ENCODE measurements around the gene FSTL1. TPM values are rescaled to one million over a fixed set of nuclear protein-coding genes. Genes with fewer than 3 reads are reported as not detected.

FSTL1 gene
- total RNA-seq, 1 experiment from 2014 or later: 20.7 TPM

DNA sequence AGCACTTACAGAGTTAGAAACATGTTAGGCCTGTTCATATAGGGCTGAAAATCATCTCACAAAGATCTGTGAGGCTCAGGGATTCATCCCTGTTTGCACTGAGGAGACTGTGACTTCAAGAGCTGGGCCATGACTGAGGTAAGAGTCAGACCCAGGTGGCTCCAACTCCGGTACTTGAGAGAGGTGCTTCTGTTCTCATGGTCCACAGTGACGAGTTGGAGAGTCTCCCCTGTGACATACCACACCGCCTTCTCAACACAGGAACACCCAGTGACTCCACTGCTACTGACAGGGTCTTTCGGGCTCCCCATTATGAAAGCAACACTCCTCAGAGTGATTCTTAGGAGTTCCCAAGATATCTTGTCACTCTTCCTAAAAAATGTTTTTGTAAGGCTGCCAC, 27.4 kb downstream of the FSTL1 start:
- ChIA-PET POLR2A (no interaction called here), RAD21 (ENCODE audit: low non-redundant PET in 1 of 2, low total read pairs in 2 of 2, uncharacterized antibody in 2 of 2, unreplicated experiment in 2 of 2) (no interaction called here), CTCF (no interaction called here)
- Histone ChIP-seq H2AFZ (ENCODE audit: low read depth, low read length, poor library complexity, severe bottlenecking) (no peak overlapping the region), H3K9me2 (ENCODE audit: insufficient read depth) (no peaks in the 10 kb centered on the region), H3K9ac (ENCODE audit: low read length) (no peak overlapping the region), H3K79me2 (ENCODE audit: insufficient read depth, low read length) (no peaks in the 10 kb centered on the region), H4K20me1 (ENCODE audit: insufficient read depth) (no peaks in the 10 kb centered on the region), H3K4me3 (replicated peaks in 1 of 2; ENCODE audit: low read depth in 1 of 2, low read length in 2 of 2) (no peak overlapping the region), H3K27ac (ENCODE audit: low read depth, low read length) (no peak overlapping the region), H3K4me2 (ENCODE audit: low read length) (no peak overlapping the region), H3K27me3 (ENCODE audit: insufficient read depth, low read length) (no peaks in the 10 kb centered on the region), H3K9me3 (ENCODE audit: control insufficient read depth in 1 of 2, insufficient read depth in 1 of 2, low read depth in 1 of 2, low read length in 2 of 2) (no peaks in the 10 kb centered on the region), H3K4me1 (ENCODE audit: control insufficient read depth in 1 of 2, insufficient read depth in 2 of 2, low read length in 2 of 2) (peaks cover 0 to 8% of the 10 kb centered on the region in 2 experiments; a peak in 3 of 4 replicates), H3K36me3 (ENCODE audit: control insufficient read depth in 1 of 2, insufficient read depth in 2 of 2, low read length in 2 of 2) (no peaks in the 10 kb centered on the region)
- TF ChIP-seq YY1 (IDR thresholded peaks at IDR 0.05; ENCODE audit: extremely low read depth, insufficient replicate concordance, low read depth, low read length) (no peak), MAX (IDR thresholded peaks at IDR 0.05) (no peak), ATF3 (IDR thresholded peaks at IDR 0.05) (no peak)
- intact Hi-C loops (cut with micrococcal nuclease): no loop called here
- BruUV-seq (replicated peaks): no TSS peak
- ATAC-seq (no peak), DNase-seq (ENCODE audit: low read depth, low spot score) (no peak)

GRCh38 chr3:120421926-120422325, 28.9 kb downstream of the FSTL1 start:
- no peak overlapping the region for H3K4me2 ChIP-seq (ENCODE audit: low read length)
- no peaks in the 10 kb centered on the region for H4K20me1 ChIP-seq (ENCODE audit: insufficient read depth)
- no peaks in the 10 kb centered on the region for H3K79me2 ChIP-seq (ENCODE audit: insufficient read depth, low read length)
- POLR2A ChIA-PET: interaction anchor here (1.1 kb wide), 1 partner anchor 177 kb away, joined by 3 read pairs; no protein-coding TSS in a partner anchor
- H3K9me3 ChIP-seq (ENCODE audit: control insufficient read depth in 1 of 2, insufficient read depth in 1 of 2, low read depth in 1 of 2, low read length in 2 of 2): no peaks in the 10 kb centered on the region
- RAD21 ChIA-PET (ENCODE audit: low non-redundant PET in 1 of 2, low total read pairs in 2 of 2, uncharacterized antibody in 2 of 2, unreplicated experiment in 2 of 2): no interaction called here
- TF ChIP-seq RAD21 (IDR thresholded peaks at IDR 0.05; ENCODE audit: low read depth) (no peak), TCF7L2 (IDR thresholded peaks at IDR 0.05; ENCODE audit: borderline replicate concordance, extremely low read depth, insufficient read depth, insufficient read length) (no peak), EZH2 (IDR thresholded peaks at IDR 0.05) (no peak), SP1 (IDR thresholded peaks at IDR 0.05; ENCODE audit: low read depth) (no peak)
- no peaks in the 10 kb centered on the region for H3K36me3 ChIP-seq (ENCODE audit: control insufficient read depth in 1 of 2, insufficient read depth in 2 of 2, low read length in 2 of 2)
- peaks cover 7 to 19% of the 10 kb centered on the region in 2 experiments for H3K4me1 ChIP-seq (ENCODE audit: control insufficient read depth in 1 of 2, insufficient read depth in 2 of 2, low read length in 2 of 2)
- ATAC-seq (no peak), DNase-seq (ENCODE audit: low read depth, low spot score) (no peak)
- BruUV-seq (replicated peaks): no TSS peak
- no peak overlapping the region for H3K27ac ChIP-seq (ENCODE audit: low read depth, low read length)
- no peaks in the 10 kb centered on the region for H3K9me2 ChIP-seq (ENCODE audit: insufficient read depth)
- CTCF ChIA-PET: interaction anchor here (0.6 to 7.2 kb wide), 2 partner anchors 136 to 1125 kb away, joined by 3 to 157 read pairs; no protein-coding TSS in a partner anchor
- H2AFZ ChIP-seq (ENCODE audit: low read depth, low read length, poor library complexity, severe bottlenecking): no peak overlapping the region
- no peak overlapping the region for H3K9ac ChIP-seq (ENCODE audit: low read length)
- H3K27me3 ChIP-seq (ENCODE audit: insufficient read depth, low read length): no peaks in the 10 kb centered on the region
- no peak overlapping the region for H3K4me3 ChIP-seq (replicated peaks in 1 of 2; ENCODE audit: low read depth in 1 of 2, low read length in 2 of 2)
- intact Hi-C loops (cut with micrococcal nuclease): no loop called here

Data from HCT116 (cell line).